ENCODE measurements around the gene GDPD4. TPM values are rescaled to one million over a fixed set of nuclear protein-coding genes. Genes with fewer than 3 reads are reported as not detected.

The GDPD4 gene
- total and polyA plus RNA-seq, 10 donors, result 0.07 to 1.6 (median 0.22) TPM; not detected in 6

- peak; percentile 88 for DNase-seq
- intact Hi-C loops (cut with DNase I; ENCODE audit: low total_unique reads), result loop anchor here (5.0 to 10.0 kb wide), 2 partner anchors 61 to 133 kb away; partner anchors contain the start of gene MYO7A
- no peak overlapping the region for H3K4me3 ChIP-seq
- WGBS, 5 donors, result 51 to 65% (median 58%) methylated on average over 7 of the region's 7 CpGs
- H3K9me3 ChIP-seq, result no peaks in the 10 kb centered on the region
- H3K36me3 ChIP-seq, result peaks cover 0 to 53% (median 5%) of the 10 kb centered on the region in 6 donors
- TF ChIP-seq POLR2A (IDR thresholded peaks at IDR 0.05), result no peak
- TF ChIP-seq CTCF (IDR thresholded peaks at IDR 0.05 in 8 of 11, conservative IDR thresholded peaks at IDR 0.05 in 3 of 11), result peak; percentile 59 to 91 (median 87)
- TF ChIP-seq POLR2AphosphoS5 (IDR thresholded peaks at IDR 0.05), result no peak
- H3K4me1 ChIP-seq, result no peaks in the 10 kb centered on the region
- H3K27me3 ChIP-seq (replicated peaks in 1 of 7), result no peaks in the 10 kb centered on the region
- no peak overlapping the region for H3K27ac ChIP-seq
Observed at GRCh38 chr11:77187776-77188632, 113.5 kb downstream of the GDPD4 start.

- Histone ChIP-seq H3K27me3 (replicated peaks in 1 of 7) (no peaks in the 10 kb centered on the region), H3K4me1 (no peaks in the 10 kb centered on the region), H3K27ac (no peak overlapping the region), H3K9me3 (no peaks in the 10 kb centered on the region), H3K36me3 (peaks cover 0 to 58% (median 5%) of the 10 kb centered on the region in 6 donors), H3K4me3 (no peak overlapping the region)
- 73 to 85% (median 79%) methylated on average over 9 of the region's 9 CpGs for WGBS, 5 donors
- no peak for TF ChIP-seq POLR2AphosphoS5 (IDR thresholded peaks at IDR 0.05)
- no peak for TF ChIP-seq POLR2A (IDR thresholded peaks at IDR 0.05)
- no peak for TF ChIP-seq CTCF (IDR thresholded peaks at IDR 0.05 in 8 of 11, conservative IDR thresholded peaks at IDR 0.05 in 3 of 11)
- no peak for DNase-seq
- intact Hi-C loops (cut with DNase I; ENCODE audit: low total_unique reads), result loop anchor here (5.0 to 10.0 kb wide), 2 partner anchors 60 to 132 kb away; partner anchors contain the start of gene MYO7A
Observed at GRCh38 chr11:77187111-77187750, 114.3 kb downstream of the GDPD4 start.

GRCh38 chr11:77186302-77186701 lies 115.2 kb downstream of the GDPD4 start:
- DNase-seq, result no peak
- TF ChIP-seq CTCF (IDR thresholded peaks at IDR 0.05 in 8 of 11, conservative IDR thresholded peaks at IDR 0.05 in 3 of 11) (no peak), POLR2AphosphoS5 (IDR thresholded peaks at IDR 0.05) (no peak), POLR2A (IDR thresholded peaks at IDR 0.05) (no peak)
- Histone ChIP-seq H3K27me3 (replicated peaks in 1 of 7) (no peaks in the 10 kb centered on the region), H3K9me3 (no peaks in the 10 kb centered on the region), H3K4me1 (no peaks in the 10 kb centered on the region), H3K4me3 (no peak overlapping the region), H3K36me3 (peaks cover 0 to 58% (median 4%) of the 10 kb centered on the region in 6 donors), H3K27ac (no peak overlapping the region)
- intact Hi-C loops (cut with DNase I; ENCODE audit: low total_unique reads), result loop anchor here (5.0 to 10.0 kb wide), 2 partner anchors 59 to 132 kb away; partner anchors contain the start of gene MYO7A
- 66 to 88% (median 87%) methylated on average over 1 of the region's 1 CpG for WGBS, 5 donors

Data from spleen (tissue), 11 donors.